Measurements from ENCODE around the gene FBN2.
"Not testable (repeated sequence)": the region's sequence is repeated elsewhere in the genome, so short reads cannot be mapped to it uniquely, and the experiment has no call there.

The FBN2 gene

DNA sequence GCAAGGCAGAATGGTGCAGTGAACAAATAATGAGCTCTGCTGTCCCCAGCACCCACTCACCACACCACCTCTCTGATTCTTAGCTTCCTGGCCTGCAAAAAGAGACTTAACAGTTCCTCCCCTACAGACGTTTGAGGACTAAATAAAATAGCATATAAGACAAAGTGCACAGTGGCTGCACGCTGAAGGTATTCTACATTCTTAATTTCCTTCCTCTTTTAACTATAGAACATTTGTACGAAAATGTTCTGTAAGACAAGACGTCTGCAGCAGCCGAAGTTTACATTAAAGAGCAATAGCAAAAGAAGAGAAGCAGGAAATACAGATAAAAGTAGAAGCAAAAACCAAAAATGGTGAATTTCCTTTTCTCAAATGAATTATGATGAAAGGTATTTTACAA is 15.7 kb downstream of the FBN2 start:
- TF ChIP-seq, protein P1, sequence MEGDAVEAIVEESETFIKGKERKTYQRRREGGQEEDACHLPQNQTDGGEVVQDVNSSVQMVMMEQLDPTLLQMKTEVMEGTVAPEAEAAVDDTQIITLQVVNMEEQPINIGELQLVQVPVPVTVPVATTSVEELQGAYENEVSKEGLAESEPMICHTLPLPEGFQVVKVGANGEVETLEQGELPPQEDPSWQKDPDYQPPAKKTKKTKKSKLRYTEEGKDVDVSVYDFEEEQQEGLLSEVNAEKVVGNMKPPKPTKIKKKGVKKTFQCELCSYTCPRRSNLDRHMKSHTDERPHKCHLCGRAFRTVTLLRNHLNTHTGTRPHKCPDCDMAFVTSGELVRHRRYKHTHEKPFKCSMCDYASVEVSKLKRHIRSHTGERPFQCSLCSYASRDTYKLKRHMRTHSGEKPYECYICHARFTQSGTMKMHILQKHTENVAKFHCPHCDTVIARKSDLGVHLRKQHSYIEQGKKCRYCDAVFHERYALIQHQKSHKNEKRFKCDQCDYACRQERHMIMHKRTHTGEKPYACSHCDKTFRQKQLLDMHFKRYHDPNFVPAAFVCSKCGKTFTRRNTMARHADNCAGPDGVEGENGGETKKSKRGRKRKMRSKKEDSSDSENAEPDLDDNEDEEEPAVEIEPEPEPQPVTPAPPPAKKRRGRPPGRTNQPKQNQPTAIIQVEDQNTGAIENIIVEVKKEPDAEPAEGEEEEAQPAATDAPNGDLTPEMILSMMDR (conservative IDR thresholded peaks at IDR 0.05; ENCODE audit: control insufficient read depth, insufficient read depth, low read depth, low read length) = no peak
- DNase-seq (ENCODE audit: low read depth) = no peak
- H3K4me3 ChIP-seq (ENCODE audit: control insufficient read depth, low read depth, low read length) = no peak overlapping the region

DNA sequence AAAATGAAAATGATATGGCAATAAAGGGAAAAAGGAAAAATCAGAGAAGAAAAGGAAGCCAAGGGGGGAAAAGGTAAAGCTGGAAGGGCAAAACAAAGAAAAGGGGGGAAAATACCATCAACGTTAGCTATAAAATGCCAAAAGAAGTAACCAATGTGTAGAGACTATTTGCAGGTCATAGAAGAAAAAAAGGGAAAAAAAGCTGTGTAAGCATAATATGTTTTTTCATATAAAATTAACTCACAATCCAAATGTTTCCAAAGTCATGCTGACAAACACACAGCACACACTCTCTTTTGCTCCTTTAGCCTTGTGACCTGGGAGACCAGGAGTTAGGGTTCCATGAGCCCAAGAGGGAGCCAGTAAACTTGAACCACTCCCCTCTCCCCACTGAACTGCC is 18.2 kb downstream of the FBN2 start:
- no peak overlapping the region for H3K4me3 ChIP-seq (ENCODE audit: control insufficient read depth, low read depth, low read length)
- no peak for DNase-seq (ENCODE audit: low read depth)
- TF ChIP-seq, protein P1 (conservative IDR thresholded peaks at IDR 0.05; ENCODE audit: control insufficient read depth, insufficient read depth, low read depth, low read length) = no peak

DNA sequence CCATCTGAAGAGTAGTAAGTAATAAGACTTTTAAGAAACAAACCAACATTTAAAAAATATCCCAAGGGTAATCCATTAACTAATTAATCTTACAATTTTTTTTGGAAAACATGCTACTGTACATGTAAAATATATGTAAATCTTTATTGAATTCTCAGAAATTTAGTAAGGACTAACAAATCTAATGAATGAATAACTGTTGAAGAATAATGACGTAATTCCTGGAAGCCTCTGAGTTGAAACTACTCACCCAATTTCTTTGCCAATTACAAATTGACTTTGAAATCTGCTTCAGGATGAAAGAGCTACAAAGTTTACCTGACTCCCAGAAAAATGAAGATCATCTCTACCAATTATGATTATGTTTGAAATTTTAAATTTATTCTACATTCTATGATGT is 21.1 kb downstream of the FBN2 start:
- peak; percentile 21 for DNase-seq (ENCODE audit: low read depth)
- TF ChIP-seq, protein P1 (conservative IDR thresholded peaks at IDR 0.05; ENCODE audit: control insufficient read depth, insufficient read depth, low read depth, low read length) = no peak
- no peak overlapping the region for H3K4me3 ChIP-seq (ENCODE audit: control insufficient read depth, low read depth, low read length)

DNA sequence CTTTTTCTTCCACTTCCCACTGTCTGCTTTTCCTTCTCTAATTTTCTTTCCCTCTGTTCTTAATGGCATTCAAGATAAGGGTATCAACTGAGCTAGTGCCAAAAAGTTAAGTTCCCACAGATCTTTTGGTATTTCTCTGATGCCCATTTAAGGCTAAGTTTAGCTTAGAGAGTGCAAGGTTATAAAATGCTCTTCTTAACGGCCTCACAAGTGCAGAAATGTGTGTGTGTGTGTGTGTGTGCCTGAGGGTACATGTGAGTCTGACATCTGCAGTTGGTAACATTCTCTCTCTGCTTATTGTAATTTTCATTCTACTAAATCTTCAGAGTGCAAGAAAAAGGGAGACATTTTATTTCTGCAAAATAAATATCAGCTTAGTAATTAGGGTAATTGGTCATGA is 24.2 kb downstream of the FBN2 start:
- TF ChIP-seq, protein P1 (conservative IDR thresholded peaks at IDR 0.05; ENCODE audit: control insufficient read depth, insufficient read depth, low read depth, low read length) = no peak
- no peak overlapping the region for H3K4me3 ChIP-seq (ENCODE audit: control insufficient read depth, low read depth, low read length)
- no peak for DNase-seq (ENCODE audit: low read depth)

DNA sequence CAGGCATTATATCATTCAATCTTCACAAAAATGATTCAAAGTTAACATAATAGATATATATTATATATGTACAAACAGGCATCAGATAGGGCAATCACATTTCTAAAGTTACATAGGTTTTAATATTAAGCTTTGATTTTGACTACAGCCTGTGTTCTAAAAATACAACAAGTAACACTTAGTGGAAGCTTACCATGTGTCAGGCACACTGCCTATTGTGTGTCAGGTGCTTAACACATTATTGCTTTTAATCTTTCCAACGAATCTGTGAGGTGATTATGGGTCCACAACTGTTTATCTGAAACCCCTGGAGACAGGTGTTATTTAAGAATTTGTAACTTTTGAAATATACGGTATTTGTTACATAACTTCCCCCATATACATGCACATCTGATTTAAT is 25.2 kb downstream of the FBN2 start:
- TF ChIP-seq, protein P1 (conservative IDR thresholded peaks at IDR 0.05; ENCODE audit: control insufficient read depth, insufficient read depth, low read depth, low read length) = no peak
- H3K4me3 ChIP-seq (ENCODE audit: control insufficient read depth, low read depth, low read length) = no peak overlapping the region
- DNase-seq (ENCODE audit: low read depth) = no peak

DNA sequence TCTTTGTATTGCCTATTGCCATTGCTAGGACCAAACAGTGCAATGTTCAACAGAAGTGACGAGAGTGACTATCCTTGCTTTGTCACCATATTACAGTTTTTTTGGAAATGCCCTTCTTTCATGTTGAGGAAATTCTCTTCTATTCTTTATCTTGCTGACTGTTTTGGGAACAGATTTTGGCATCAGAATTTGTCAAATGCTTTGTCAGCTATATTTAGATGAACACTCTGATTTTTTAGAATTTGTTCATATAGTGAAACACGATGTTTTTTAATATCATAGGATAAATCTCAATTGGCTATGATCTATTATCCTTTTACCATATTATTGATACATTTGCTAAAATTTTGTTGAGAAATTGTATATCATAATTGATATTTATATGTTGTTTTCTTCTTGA is 31.4 kb downstream of the FBN2 start:
- TF ChIP-seq, protein P1 (conservative IDR thresholded peaks at IDR 0.05; ENCODE audit: control insufficient read depth, insufficient read depth, low read depth, low read length) = no peak
- H3K4me3 ChIP-seq (ENCODE audit: control insufficient read depth, low read depth, low read length) = no peak overlapping the region
- DNase-seq (ENCODE audit: low read depth) = no peak

DNA sequence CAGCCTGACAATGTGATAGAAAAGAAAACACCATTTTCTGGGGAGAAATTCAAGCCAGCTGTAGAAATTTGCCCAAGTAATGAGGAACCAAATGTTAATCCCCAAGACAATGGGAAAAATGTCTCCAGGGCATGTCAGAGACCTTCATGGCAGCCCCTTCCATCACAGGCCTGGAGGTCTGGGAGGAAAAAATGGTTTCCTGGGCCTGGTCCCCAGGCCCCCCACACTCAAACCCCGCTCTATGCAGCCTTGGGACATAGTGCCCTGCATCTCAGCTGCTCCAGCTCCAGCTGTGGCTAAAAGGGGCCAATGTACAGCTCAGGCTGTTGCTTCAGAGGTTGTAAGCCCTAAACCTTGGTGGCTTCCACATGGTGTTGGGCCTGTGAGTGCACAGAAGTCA is 34.3 kb downstream of the FBN2 start:
- not testable (repeated sequence) for H3K4me3 ChIP-seq (ENCODE audit: control insufficient read depth, low read depth, low read length); DNase-seq (ENCODE audit: low read depth)
